ENCODE measurements around the gene DDR2.

The DDR2 gene

GRCh38 chr1:162663086-162663485, 30.8 kb downstream of the DDR2 start:
- no peak for DNase-seq
- Histone ChIP-seq H3K9me3 (no peaks in the 10 kb centered on the region), H3K4me1 (peaks cover 40% of the 10 kb centered on the region), H3K27me3 (no peaks in the 10 kb centered on the region), H3K4me3 (ENCODE audit: low read depth, low read length) (peak overlapping the region; percentile 28), H3K36me3 (peaks cover 28% of the 10 kb centered on the region)
- no peak for TF ChIP-seq CTCF (IDR thresholded peaks at IDR 0.05; ENCODE audit: low read depth, low read length)

- peak; percentile 53 for DNase-seq
- H3K27me3 ChIP-seq: no peaks in the 10 kb centered on the region
- H3K36me3 ChIP-seq: peaks cover 24% of the 10 kb centered on the region
- TF ChIP-seq CTCF (IDR thresholded peaks at IDR 0.05; ENCODE audit: low read depth, low read length): no peak
- peaks cover 46% of the 10 kb centered on the region for H3K4me1 ChIP-seq
- H3K9me3 ChIP-seq: no peaks in the 10 kb centered on the region
- peak overlapping the region; percentile 28 for H3K4me3 ChIP-seq (ENCODE audit: low read depth, low read length)
These were observed 31.4 kb downstream of the DDR2 start for GRCh38 chr1:162663589-162664106.

GRCh38 chr1:162666006-162666645, 33.9 kb downstream of the DDR2 start:
- Histone ChIP-seq H3K36me3 (peaks cover 12% of the 10 kb centered on the region), H3K4me3 (ENCODE audit: low read depth, low read length) (no peak overlapping the region), H3K9me3 (no peaks in the 10 kb centered on the region), H3K27me3 (no peaks in the 10 kb centered on the region), H3K4me1 (peaks cover 51% of the 10 kb centered on the region)
- no peak for DNase-seq
- TF ChIP-seq CTCF (IDR thresholded peaks at IDR 0.05; ENCODE audit: low read depth, low read length): no peak

- no peaks in the 10 kb centered on the region for H3K9me3 ChIP-seq
- H3K4me3 ChIP-seq (ENCODE audit: low read depth, low read length): no peak overlapping the region
- peaks cover 5% of the 10 kb centered on the region for H3K36me3 ChIP-seq
- DNase-seq: peak; percentile 23
- no peaks in the 10 kb centered on the region for H3K27me3 ChIP-seq
- no peak for TF ChIP-seq CTCF (IDR thresholded peaks at IDR 0.05; ENCODE audit: low read depth, low read length)
- peaks cover 53% of the 10 kb centered on the region for H3K4me1 ChIP-seq
These were observed 35.3 kb downstream of the DDR2 start for GRCh38 chr1:162667381-162668080.

- no peaks in the 10 kb centered on the region for H3K27me3 ChIP-seq
- no peak for DNase-seq
- no peaks in the 10 kb centered on the region for H3K9me3 ChIP-seq
- peaks cover 5% of the 10 kb centered on the region; the same call in 1 of the 2 replicates for H3K36me3 ChIP-seq
- TF ChIP-seq CTCF (IDR thresholded peaks at IDR 0.05; ENCODE audit: low read depth, low read length): no peak
- peaks cover 42% of the 10 kb centered on the region for H3K4me1 ChIP-seq
- H3K4me3 ChIP-seq (ENCODE audit: low read depth, low read length): no peak overlapping the region
These were observed 38.8 kb downstream of the DDR2 start for GRCh38 chr1:162670928-162671663.

Data from BE2C (cell line).